GM21447 (cell line): ENCODE results near the gene SCGB1C2.

Source experiments
- ATAC-seq: cut with Tn5 transposase; IDR thresholded peaks from one replicate; pipeline ENCODE4 v1.9.1; 2021; ENCODE audit not compliant: unreplicated experiment

The SCGB1C2 gene

DNA sequence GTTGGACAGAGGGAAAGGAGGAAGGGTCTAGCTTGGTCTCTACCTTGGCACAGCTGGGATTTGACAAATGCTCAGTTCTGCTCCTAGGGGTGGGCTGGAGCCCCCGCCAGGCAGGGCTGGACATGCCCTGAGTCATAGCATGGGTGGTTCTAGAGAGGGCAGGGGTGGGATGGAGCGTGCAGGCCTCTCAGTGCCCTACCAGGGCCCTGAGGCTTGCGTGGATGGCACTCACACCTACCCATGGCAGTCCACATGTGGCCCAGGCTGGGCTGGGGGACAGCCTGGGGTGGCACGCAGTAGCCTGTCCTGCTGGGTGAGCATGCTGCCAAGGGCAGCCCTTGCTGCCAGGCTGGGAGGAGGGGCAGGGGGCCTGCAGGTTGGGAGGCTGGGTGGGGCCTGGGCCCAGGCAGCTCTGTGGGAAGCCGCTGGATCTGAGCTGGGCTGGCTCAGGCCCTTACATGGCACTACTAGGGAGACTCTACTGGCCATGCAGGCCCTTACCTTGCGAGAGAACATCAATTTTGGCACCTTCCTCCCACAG lies 32.8 kb downstream of the SCGB1C2 start:
- ATAC-seq, result no peak

DNA sequence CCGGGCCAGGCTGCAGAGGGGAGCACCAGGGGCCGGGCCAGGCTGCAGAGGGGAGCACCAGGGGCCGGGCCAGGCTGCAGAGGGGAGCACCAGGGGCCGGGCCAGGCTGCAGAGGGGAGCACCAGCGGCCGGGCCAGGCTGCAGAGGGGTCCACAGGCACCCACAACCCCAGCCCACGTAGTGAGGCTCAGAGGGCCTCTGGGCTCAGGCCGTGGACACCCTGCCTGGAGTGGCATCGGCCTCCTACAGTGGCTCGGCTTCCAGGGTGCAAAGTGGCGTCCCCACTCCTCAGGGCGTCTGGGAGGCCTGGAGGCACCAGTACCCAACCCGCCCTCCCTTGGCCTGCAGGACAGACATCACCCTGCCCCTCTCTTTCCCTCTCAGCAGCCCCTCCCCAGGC lies 34.5 kb downstream of the SCGB1C2 start:
- ATAC-seq, result no peak

DNA sequence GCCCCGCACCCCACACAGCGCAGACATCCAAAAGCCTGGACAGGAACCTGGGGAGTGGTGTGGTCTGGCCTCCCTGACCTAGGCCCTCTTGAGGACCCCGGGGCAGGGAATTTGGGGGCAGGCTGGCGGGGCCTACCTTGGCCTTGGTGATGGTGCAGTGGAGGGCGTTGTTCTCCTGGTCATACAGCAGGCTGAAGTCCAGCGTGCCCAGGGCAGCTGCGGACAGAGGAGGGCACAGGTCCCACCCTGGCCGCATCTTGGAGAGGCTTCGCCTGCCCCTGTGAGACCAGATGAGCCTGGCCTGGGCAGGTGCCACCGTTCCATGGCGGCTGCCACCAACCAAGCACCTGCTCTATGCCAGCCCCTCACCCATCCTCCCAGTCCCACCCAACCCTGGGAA lies 35.0 kb downstream of the SCGB1C2 start:
- ATAC-seq, result no peak

DNA sequence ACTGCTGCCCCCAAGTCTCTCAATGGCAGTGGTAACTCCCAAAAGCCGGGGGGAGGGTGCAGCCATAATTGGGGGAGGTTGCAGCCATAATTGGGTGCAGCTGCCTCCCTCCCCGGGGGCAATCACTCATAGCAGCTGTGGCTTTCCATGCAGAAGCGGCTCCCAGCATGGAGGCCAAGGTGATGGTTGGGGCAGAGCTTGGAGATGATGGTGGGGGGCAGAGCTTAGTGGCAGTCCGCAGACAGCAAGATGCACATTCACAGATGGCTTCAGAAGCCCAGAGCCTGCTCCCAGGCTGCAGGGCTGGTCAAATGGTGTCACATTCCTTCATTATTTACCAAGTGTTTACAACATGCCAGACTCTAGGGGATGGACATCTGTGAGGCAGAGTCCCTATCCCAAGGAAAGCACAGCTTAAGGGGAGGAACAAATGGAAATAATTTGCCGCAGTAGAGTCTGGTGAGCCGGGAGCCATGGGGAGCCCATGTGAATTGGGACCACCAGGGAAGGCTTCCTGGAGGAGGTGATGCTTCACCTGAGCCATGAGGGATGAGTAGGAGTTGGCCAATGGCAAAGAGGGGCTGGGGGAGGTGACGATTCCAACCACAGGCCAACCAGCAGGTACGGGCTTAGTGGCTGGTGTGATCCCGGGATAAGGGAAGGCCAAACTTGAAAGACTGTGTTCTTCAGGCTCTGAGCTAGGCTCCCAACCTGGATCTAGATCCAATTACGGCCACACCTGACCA lies 36.0 kb downstream of the SCGB1C2 start:
- ATAC-seq, result no peak

DNA sequence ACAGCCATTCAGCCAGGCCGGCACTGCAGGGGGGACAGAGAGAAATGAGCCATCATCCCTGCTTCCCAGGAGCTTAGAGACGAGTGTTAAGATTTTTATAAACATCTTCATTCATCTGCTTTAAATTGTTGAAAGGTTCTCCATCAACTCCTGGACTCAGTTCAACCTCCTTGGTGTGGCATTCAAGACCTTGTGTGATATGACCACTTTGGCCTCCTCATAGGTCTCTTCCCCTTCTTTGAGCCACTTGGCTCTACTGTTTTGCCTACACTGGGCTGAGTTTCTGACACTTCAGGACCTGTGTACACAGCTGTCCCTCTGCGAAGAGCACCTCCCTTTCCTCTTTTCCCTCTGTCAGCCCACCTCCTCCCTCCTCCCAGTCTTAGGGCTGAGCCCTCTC lies 39.8 kb downstream of the SCGB1C2 start:
- ATAC-seq, result no peak

DNA sequence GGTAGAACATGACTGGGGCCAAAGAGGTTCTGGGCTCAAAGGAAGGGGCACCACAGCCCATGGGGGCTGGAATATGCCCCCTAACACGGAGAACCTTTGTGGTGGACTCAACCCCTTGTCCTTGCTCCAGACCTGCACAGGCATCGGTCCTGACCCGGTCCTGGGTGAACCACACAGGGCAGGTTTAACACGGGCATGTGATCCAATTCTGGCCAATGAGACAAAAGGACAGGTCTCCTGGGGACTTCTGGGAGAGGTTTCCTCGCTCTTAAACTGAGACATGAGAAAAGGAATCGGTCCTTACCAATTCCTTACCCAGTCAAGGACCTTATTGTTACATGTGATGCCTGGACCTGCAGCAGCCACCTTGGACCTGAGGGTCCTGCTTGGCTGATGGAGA lies 40.4 kb downstream of the SCGB1C2 start:
- no peak for ATAC-seq

DNA sequence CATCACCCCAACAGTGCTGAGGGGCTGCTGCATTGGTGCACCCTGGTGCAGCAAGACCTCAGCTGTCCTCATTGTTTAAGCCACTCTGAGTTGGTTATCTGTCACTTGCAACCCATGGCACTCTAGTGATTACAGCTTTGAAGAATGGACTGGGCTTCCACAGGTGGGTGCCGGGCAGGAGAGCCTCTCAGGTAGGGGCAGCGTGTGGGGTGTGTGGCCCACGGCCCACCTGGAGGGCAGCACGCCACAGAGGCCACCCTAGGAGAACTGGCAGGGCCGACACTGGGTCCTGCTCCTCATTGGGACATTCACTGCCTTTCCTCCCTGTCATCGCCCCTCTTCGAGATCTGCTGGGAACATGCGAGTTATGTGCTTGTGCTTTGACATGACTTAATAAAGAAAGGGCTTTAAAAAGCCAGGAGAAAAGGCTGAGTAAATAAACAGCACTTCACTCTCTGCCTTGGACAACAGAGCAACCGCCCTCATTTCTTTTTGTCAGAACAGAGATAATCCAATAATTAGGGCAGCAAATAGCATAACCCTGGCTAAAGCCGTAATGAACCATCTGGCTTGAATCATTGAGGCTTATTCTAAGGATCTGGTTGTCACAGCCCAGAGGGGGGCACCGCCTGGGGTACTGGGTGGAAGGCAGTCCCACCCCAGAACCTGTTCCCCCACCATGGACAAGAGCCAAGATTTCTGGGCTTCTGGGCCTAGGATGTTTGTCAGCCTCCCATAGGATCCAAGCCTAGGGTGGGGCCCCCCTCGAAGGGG lies 41.1 kb downstream of the SCGB1C2 start:
- no peak for ATAC-seq

DNA sequence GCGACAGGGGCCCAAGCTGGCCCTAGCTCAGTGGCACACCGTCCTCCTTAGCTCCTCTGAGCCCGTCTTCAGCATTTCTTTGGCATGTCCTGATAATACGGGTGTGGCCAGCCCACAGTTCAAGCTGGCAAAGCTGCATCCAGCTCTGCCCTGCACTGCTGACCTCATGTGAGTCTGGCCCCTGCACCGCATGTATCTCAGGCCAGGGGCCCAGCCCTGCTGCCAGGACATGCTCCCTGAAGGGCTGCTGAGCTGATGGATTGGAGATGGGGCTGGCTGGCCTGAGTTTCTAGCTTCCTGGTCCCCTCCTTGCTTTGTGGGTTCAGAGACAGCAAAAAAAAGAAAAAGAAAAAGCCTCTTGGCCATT lies 41.7 kb downstream of the SCGB1C2 start:
- no peak for ATAC-seq

DNA sequence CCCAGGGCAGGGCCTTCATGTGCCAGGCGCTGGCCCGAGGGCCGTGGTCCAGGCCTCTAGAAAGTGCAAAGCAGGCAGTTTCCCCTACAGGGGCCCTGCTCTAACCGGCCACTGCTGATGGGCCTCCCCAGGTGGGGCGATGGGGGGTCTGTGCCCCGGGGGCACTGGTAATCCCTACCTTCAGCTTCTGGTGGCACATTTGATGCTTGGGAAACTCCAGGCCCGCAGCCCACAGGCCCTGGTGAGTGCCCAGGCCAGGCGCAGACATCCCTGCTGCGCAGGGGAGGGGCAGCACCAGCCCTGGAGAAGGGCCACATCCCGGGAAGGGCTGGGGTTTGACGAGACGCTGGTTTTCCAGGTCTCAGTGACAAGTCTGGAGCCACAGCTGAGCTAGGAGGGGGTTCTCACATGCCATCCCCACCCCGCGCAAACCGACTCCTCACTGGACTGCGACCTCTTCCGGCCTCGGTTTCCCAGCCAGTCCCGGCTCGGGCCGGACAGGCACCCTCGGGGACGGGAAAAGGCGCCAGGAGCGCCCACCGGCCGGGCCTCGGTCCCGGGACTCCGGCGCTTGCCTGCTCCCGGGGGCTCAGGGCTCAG lies 42.5 kb downstream of the SCGB1C2 start:
- ATAC-seq, result no peak

DNA sequence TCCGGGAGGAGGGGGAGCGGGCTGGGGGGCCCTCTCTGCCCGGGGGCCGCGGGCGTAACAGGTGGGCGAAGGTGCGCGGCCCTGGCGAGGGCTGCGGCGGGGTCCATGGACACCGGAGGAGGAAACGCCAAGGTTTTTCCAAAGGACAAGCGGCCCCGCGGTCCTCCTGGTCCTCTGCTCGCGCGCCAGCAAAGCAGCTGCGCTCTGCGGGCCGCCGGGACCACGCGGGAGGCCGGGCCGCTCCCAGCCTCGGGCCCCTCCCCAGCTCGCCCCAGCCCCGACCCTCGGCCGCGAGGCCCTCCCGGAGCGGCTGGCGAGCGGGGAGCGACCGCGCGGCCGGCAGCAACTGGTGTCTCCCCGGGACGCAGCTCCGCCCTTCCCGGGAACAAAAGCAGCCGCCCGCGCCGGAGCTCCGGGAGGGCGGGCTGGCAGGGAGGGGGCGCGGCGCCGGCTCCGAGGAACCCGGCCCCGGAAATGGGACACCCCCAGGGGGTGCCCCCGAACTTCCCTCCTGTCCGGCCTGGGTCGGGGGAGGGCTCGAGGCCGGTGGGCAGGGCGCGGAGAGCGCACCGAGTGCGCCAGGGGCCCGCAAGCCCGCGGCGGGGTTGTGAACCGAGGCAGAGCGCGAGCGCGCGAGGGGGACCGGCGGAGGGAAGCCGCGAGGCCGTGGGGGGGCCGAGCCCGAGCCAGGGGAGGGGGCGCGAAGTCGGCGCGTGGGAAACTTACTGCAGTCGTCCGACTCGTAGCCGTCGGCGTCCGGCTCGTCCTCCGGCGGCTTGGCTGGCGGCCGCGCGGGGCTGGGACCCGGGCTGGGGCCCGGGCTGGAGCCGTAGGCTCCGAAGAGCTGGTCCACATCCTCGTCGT lies 43.2 kb downstream of the SCGB1C2 start:
- ATAC-seq, result no peak

DNA sequence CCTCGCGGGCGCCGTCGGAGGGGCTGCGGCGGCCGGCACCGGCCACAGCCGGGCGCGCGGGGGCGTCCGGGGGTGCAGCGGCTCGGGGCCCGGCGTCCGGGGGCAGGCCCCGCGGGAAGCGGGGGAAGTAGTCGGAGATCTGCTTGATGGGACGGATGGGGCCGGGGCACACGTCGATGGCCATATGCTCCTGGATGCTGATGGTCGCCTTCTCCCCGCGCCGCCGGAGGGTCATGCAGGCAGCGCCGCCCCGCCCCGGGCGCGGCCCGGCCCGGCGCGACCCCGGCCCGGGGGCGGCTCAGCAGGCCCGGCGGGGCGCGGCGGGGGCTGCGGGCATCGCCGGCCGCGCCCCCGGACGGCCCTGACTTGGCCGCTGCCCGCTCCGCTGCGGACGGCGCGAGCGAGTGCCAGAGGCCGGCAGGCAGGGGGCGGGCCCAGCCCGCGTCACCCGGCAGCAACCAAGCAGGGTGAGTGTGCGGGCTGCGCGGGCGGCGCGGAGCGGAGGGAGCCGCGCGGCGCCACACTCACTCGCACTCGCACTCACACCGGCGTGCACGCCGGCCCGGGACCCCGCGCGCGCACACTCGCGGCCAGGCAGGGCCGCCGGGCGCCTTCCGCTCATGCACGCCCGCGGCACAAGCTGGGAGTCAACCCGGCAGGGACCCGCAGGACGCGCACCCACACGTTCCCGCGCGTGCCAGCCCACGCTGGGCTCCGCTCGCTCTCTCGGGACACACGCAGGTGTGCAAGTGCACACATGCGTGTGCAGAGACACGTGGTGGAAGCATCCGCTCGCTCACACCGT lies 44.1 kb downstream of the SCGB1C2 start, which contains the start of gene DOC2B:
Gene DOC2B, minus strand, starts transcription at position 406 of the 805 bp plus-strand sequence. Its CDS starts 171 bp downstream, at position 235.
- no peak for ATAC-seq

DNA sequence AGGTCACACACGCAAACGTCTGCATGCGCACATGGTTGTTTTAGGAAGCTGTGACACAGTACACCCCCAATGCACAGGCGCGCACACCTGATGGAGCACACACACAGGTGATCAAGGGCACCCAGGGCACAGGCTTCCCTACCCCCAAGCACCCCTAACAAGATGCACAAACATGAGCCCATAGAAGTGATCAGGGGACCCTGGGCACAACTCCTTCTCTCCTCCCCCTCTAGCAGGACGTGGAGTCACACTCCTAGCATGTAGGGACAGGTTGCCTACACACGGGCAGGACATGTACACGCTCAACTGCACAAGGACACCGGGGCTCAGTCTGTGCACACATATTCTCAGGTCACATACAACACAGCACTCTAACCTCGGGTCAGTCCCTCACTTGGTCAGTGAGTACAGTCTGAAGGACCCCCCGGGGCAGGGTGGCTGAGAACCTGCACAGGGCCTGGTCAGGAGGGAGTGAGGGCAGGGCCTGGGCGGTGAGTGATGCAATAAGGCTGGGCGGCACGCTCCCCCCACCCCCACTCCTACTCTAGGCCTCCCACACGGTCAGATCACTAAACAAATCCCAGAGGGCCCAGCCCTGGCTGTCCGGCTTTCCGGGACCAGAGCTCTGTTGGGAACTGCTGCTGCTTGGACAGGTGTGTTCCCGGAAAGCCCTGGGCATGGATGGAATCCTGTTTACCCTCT lies 44.8 kb downstream of the SCGB1C2 start:
- ATAC-seq, result no peak

DNA sequence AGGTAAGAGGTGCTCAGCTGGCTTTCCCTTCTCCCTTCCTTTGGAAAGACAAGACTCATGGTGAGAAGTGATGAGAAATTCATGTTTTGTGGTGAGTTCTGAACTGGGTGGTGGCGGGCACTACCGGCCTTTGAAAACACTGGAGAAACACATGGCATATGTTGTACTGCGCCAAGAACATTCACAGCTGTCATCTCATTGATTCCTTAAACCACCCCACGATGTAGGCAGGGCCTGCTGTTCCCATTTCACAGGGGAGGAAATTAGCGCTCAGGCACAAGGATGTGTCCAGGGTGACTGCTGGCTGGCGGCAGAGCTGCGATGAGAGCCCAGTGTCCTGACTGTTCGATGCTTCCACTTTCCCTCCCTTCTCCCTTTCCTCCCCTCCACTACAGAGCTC lies 45.7 kb downstream of the SCGB1C2 start:
- no peak for ATAC-seq

DNA sequence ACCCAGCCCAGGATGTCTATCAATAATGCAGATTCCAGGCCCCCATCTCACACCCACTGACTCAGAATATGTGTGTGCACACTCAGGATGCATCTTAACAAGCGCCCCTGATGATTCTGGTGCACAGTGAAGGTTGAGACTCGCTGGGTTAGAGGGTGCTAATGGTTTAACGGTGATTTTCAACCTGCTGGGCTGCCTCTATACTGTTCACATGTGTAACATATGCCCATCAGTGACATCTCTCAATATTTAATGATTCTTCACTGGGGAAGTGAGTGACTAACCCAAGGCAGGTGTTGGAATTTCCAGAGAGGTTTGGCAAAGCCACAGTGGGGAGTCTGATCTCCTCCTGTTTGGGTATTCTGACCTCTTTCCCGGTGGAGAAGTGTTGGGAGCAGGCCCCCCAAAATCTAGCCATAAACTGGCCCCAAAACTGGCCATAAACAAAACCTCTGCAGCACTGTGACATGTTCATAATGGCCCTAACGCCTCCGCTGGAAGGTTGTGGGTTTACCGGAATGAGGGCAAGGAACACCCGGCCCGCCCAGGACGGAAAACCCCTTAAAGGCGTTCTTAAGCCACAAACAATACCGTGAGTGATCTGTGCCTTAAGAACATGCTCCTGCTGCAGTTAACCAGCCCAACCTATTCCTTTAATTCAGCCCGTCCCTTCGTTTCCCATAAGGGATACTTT lies 48.2 kb downstream of the SCGB1C2 start:
- no peak for ATAC-seq

DNA sequence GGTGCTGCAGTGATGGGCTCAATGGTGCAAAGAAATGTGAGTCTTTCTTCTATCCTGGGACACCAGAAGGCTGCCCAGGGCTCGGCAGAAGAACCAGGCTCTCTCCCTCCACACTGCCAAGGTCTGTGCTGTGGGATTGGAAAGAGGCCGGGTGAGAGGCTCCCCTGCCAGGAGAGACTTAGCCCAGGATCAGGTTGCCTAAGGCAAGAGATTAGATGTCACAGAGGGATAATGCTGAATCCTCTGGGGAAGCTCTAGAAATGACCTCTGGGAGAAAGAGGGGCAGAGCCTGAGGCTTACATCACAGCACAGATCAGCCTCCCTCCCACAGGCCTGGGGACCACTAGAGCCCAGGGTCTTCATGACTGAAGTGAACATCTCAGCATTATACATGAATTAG lies 49.8 kb downstream of the SCGB1C2 start:
- ATAC-seq, result no peak
